Peyer's patch (tissue), 4 donors: ENCODE data around the gene BRI3BP. TPM values are rescaled to one million over a fixed set of nuclear protein-coding genes. Genes with fewer than 3 reads are reported as not detected.
"Not testable (repeated sequence)": the region's sequence is repeated elsewhere in the genome, so short reads cannot be mapped to it uniquely, and the experiment has no call there.

Source experiments
- DNase-seq, 3 donors: peaks; one replicate each; pipeline ENCODE4 v3.0.0-alpha.2; 2017 to 2019
- H3K27ac ChIP-seq, 4 donors: fragments of 200-600 bp; sonication (generic); one replicate each; pipeline ENCODE4 v1.5.1; 2016 to 2019
- H3K27me3 ChIP-seq, 2 donors: fragments of 200-600 bp; sonication (generic); one replicate each; pipeline ENCODE4 v1.5.1; 2019
- H3K36me3 ChIP-seq, 3 donors: fragments of 200-600 bp; sonication (generic); one replicate each; pipeline ENCODE4 v1.5.1; 2016 to 2019
- H3K4me1 ChIP-seq, 4 donors: fragments of 200-600 bp; sonication (generic); one replicate each; pipeline ENCODE4 v1.5.1; 2016 to 2019
- H3K4me3 ChIP-seq, 4 donors: fragments of 200-600 bp; sonication (generic); 1 replicate in 3 of 4; 2 replicates in 1 of 4; pipeline ENCODE4 v1.5.1; 2016 to 2019; ENCODE audit warnings: mild to moderate bottlenecking in 1 of 4
- H3K9me3 ChIP-seq, 4 donors: fragments of 200-600 bp; sonication (generic); one replicate each; pipeline ENCODE4 v1.5.1; 2016 to 2019; ENCODE audit warnings: mild to moderate bottlenecking in 1 of 4
- POLR2A ChIP-seq, 2 donors: fragments of 450-650 bp; IDR thresholded peaks; one replicate each; pipeline ENCODE4 v1.5.1; 2017; ENCODE audit warnings: antibody characterized with exemption in 2 of 2, mild to moderate bottlenecking in 2 of 2, moderate library complexity in 2 of 2
- total RNA-seq, 4 donors: library from RNA; depleted of rRNA; stranded (reverse); fragments of >200 nt; gene quantifications; one replicate each; pipeline ENCODE4 v1.1.0, GENCODE V29; 2016
- TF ChIP-seq, protein P1 (sequence below), 6 experiments: fragments of 450-650 bp in 4 of 6; fragments of 200-600 bp in 2 of 6; sonication (generic) in 1 of 6; IDR thresholded peaks; one replicate each; pipeline ENCODE4 v1.5.1; 2017 to 2019; ENCODE audit warnings: antibody characterized with exemption in 6 of 6, mild to moderate bottlenecking in 3 of 6, moderate library complexity in 1 of 6

The BRI3BP gene
- total RNA-seq, 4 donors from 2014 or later, result 13.2 to 55.2 (median 41.8) TPM

DNA sequence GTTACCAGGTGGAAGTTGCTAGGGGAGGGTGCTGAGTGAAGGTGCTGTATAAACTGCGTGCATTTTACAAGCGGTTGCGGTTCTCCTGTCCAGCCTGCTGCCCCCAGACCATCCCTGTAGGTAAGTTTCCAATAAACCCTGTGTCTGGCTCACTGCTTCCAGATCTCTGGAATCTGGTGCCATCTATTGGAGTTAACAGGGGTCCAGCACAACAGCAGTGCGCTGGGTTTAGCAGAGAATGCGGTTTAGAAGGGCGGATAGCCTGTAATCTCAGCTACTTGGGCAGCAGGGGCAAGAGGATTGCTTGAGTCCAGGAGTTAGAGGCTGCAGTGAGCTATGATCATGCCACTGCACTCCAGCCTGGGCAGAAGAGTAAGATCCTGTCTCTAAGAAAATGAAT, 76.7 kb downstream of the BRI3BP start:
- Histone ChIP-seq H3K36me3 (peaks cover 0 to 13% (median 0%) of the 10 kb centered on the region in 3 donors), H3K27me3 (no peaks in the 10 kb centered on the region), H3K27ac (no peak overlapping the region), H3K4me1 (peaks cover 0 to 19% (median 0%) of the 10 kb centered on the region in 4 donors), H3K4me3 (no peak overlapping the region), H3K9me3 (no peaks in the 10 kb centered on the region)
- no peak for DNase-seq
- TF ChIP-seq, protein P1, sequence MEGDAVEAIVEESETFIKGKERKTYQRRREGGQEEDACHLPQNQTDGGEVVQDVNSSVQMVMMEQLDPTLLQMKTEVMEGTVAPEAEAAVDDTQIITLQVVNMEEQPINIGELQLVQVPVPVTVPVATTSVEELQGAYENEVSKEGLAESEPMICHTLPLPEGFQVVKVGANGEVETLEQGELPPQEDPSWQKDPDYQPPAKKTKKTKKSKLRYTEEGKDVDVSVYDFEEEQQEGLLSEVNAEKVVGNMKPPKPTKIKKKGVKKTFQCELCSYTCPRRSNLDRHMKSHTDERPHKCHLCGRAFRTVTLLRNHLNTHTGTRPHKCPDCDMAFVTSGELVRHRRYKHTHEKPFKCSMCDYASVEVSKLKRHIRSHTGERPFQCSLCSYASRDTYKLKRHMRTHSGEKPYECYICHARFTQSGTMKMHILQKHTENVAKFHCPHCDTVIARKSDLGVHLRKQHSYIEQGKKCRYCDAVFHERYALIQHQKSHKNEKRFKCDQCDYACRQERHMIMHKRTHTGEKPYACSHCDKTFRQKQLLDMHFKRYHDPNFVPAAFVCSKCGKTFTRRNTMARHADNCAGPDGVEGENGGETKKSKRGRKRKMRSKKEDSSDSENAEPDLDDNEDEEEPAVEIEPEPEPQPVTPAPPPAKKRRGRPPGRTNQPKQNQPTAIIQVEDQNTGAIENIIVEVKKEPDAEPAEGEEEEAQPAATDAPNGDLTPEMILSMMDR (IDR thresholded peaks at IDR 0.05), result no peak
- TF ChIP-seq POLR2A (IDR thresholded peaks at IDR 0.05), result no peak

DNA sequence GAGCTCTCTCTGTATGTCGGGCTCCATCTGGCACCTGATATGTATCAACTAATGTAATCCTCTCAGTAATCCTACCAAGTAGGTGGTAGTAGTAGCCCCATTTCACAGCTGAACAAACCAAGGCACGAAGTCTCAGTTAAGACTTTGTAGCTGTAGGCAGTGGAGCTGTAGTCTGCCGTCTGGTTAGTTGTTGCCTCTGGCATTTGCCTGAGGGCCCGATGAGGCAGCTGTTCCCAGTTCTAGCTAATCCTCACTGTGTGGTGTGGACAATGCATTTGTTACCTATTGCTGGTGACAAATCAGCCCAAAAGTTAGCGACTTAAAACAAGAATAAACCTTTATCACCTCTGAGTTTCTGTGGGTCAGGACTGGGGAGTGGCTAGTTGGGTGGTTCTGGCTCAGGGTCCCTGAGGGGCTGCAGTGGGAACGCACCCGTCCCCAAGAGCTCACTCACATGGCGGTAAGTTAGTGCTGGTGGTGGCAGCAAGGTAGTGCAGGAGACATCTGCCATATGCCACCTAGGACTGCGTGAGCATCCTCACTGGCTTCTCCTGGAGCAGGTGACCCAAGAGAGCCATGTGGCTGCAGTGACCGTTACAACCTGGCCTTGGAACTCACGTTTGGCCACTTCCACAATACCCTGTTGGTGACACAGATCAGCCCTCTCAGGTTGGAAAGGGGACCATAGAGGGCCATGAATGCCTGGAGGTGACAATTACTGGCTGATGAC, 77.4 kb downstream of the BRI3BP start:
- no peak for DNase-seq
- Histone ChIP-seq H3K4me1 (peaks cover 0 to 16% (median 0%) of the 10 kb centered on the region in 4 donors), H3K9me3 (no peaks in the 10 kb centered on the region), H3K27me3 (no peaks in the 10 kb centered on the region), H3K4me3 (no peak overlapping the region), H3K27ac (no peak overlapping the region), H3K36me3 (peaks cover 0 to 14% (median 0%) of the 10 kb centered on the region in 3 donors)
- no peak for TF ChIP-seq POLR2A (IDR thresholded peaks at IDR 0.05)

DNA sequence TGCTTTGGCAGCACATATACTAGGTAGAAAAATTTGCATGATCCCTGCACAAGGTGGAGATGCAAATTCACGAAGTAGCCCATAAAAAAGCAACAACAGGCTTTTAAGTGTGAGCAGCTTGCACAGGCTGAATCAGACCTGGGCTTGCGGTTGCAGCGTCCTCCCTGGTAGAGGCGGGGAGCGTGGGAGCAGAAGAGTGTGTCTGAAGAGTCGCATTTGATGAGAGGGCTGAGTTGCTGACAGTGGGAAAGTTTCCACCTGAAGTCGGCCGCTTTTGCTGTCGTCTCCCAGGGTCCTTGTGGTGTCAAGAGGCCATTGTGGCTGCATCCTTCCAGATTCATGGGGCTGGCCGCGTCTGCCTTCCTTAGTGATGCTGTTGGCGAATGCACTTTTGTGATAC, 78.0 kb downstream of the BRI3BP start:
- Histone ChIP-seq H3K4me1 (peaks cover 0 to 9% (median 0%) of the 10 kb centered on the region in 4 donors), H3K27ac (no peak overlapping the region), H3K9me3 (no peaks in the 10 kb centered on the region), H3K36me3 (peaks cover 0 to 17% (median 0%) of the 10 kb centered on the region in 3 donors), H3K4me3 (no peak overlapping the region), H3K27me3 (no peaks in the 10 kb centered on the region)
- no peak for DNase-seq
- TF ChIP-seq POLR2A (IDR thresholded peaks at IDR 0.05), result no peak
- TF ChIP-seq, protein P1 (IDR thresholded peaks at IDR 0.05), result no peak

DNA sequence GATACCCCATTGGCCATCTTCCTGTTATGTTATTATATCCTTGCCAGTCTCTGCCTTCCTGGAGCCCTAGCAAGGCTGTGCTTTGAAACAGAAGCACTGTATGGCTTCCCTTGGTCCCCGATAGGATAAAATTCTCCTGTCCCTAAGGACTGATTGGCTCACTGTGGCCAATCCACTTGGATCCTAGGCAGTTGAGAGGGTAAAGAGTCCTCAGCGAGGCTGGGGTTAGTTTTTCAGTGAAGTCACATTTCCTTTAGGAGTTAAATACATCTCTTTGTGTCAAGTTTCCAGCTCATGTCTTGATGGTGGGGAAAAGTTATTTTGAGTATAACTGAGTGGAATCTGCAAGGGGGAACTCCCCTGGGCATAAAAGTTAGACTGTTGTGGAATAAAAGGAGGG, 79.1 kb downstream of the BRI3BP start:
- no peak for DNase-seq
- H3K4me1 ChIP-seq, result no peaks in the 10 kb centered on the region
- H3K36me3 ChIP-seq, result peaks cover 0 to 25% (median 0%) of the 10 kb centered on the region in 3 donors
- no peaks in the 10 kb centered on the region for H3K27me3 ChIP-seq
- no peak overlapping the region for H3K4me3 ChIP-seq
- no peak overlapping the region for H3K27ac ChIP-seq
- H3K9me3 ChIP-seq, result no peaks in the 10 kb centered on the region
- TF ChIP-seq, protein P1 (IDR thresholded peaks at IDR 0.05), result no peak
- TF ChIP-seq POLR2A (IDR thresholded peaks at IDR 0.05), result no peak

DNA sequence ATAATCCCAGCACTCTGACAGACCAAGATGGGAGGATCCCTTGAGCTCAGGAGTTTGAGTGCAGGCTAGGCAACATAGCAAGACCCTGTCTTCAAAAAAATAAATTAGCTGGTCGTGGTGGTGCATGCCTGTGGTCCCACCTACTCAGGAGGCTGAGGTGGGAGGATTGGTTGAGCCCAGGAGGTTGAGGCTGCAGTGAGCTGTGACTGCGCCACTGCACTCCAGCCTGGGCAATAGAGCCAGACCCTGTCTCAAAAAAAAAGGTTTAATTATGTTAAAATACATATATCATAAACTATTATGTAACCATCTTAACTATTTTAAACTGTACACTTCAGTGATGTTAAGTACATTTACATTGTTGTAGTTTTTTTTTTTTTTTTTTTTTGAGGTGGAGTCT, 80.8 kb downstream of the BRI3BP start:
- H3K27ac ChIP-seq, H3K27me3 ChIP-seq, H3K4me1 ChIP-seq, DNase-seq, H3K4me3 ChIP-seq, H3K9me3 ChIP-seq: not testable (repeated sequence)
- peaks cover 0 to 32% (median 0%) of the 10 kb centered on the region in 3 donors for H3K36me3 ChIP-seq

DNA sequence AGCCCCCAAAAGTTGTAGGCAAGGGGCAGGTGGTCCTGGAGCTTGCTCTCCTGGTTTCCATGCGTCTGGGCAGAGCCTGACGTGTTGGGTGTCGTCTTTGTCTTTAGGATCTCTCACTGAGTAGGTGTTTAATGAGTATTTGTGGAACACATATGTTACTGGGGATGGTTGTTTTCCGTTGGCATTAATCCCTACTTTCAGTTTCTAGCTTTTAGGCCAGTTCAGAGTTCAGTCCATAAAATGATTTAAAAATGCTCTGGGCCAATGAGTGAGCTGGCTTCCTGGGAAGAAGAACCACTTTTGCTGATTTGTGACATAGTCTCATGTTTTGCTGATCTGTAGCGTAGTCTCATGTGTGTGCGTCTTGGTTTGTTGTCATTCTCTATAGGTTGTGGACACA, 82.7 kb downstream of the BRI3BP start:
- H3K36me3 ChIP-seq, result peaks cover 0 to 32% (median 0%) of the 10 kb centered on the region in 3 donors
- no peak for TF ChIP-seq POLR2A (IDR thresholded peaks at IDR 0.05)
- TF ChIP-seq, protein P1 (IDR thresholded peaks at IDR 0.05), result no peak
- no peaks in the 10 kb centered on the region for H3K27me3 ChIP-seq
- H3K27ac ChIP-seq, result no peak overlapping the region
- no peaks in the 10 kb centered on the region for H3K9me3 ChIP-seq
- DNase-seq, result no peak
- no peak overlapping the region for H3K4me3 ChIP-seq
- no peaks in the 10 kb centered on the region for H3K4me1 ChIP-seq
